Peyer's patch (tissue), 4 donors: Measurements from ENCODE around the gene PLCL1.

ENCODE experiments used
- CTCF ChIP-seq, 6 experiments: fragments of 450-650 bp in 4 of 6; fragments of 200-600 bp in 2 of 6; sonication (generic) in 1 of 6; IDR thresholded peaks; one replicate each; pipeline ENCODE4 v1.5.1; 2017 to 2019; ENCODE audit warnings: antibody characterized with exemption in 6 of 6, mild to moderate bottlenecking in 3 of 6, moderate library complexity in 1 of 6
- POLR2A ChIP-seq, 2 donors: fragments of 450-650 bp; IDR thresholded peaks; one replicate each; pipeline ENCODE4 v1.5.1; 2017; ENCODE audit warnings: antibody characterized with exemption in 2 of 2, mild to moderate bottlenecking in 2 of 2, moderate library complexity in 2 of 2

GRCh38 chr2:197853549-197853948, 49.2 kb downstream of the PLCL1 start:
- TF ChIP-seq CTCF (IDR thresholded peaks at IDR 0.05), result no peak
- TF ChIP-seq POLR2A (IDR thresholded peaks at IDR 0.05), result no peak
